Measurements from ENCODE around the gene COL16A1.

Gene COL16A1

GRCh38 chr1:31705080-31705866 is 1.5 kb upstream of the COL16A1 start:
- peak in 1 of 2 experiments; percentile 2 for DNase-seq

- DNase-seq: no peak
Measured at GRCh38 chr1:31704271-31705079, 658 bp upstream of the COL16A1 start.

GRCh38 chr1:31702836-31703404 is 897 bp downstream of the COL16A1 start:
- no peak for DNase-seq

- peak in 1 of 2 experiments; percentile 12 for DNase-seq
Measured at GRCh38 chr1:31701091-31701736, 2.6 kb downstream of the COL16A1 start.

- no peak for DNase-seq
Measured at GRCh38 chr1:31700468-31701090, 3.2 kb downstream of the COL16A1 start.

- DNase-seq: no peak
Measured at GRCh38 chr1:31699341-31699891, 4.4 kb downstream of the COL16A1 start.

- no peak for DNase-seq
Measured at GRCh38 chr1:31697369-31697984, 6.3 kb downstream of the COL16A1 start.

- no peak for DNase-seq
Measured at GRCh38 chr1:31696242-31696641, 7.6 kb downstream of the COL16A1 start.

- DNase-seq: no peak
Measured at GRCh38 chr1:31695327-31695726, 8.5 kb downstream of the COL16A1 start.

- no peak for DNase-seq
Measured at GRCh38 chr1:31694964-31695313, 8.9 kb downstream of the COL16A1 start.

GRCh38 chr1:31694069-31694963 is 9.5 kb downstream of the COL16A1 start:
- DNase-seq: no peak

- DNase-seq: no peak
Measured at GRCh38 chr1:31693231-31693630, 10.6 kb downstream of the COL16A1 start.

- no peak for DNase-seq
Measured at GRCh38 chr1:31691951-31692350, 11.9 kb downstream of the COL16A1 start.

GRCh38 chr1:31691446-31691845 is 12.4 kb downstream of the COL16A1 start:
- no peak for DNase-seq

- no peak for DNase-seq
Measured at GRCh38 chr1:31690921-31691320, 12.9 kb downstream of the COL16A1 start.

- DNase-seq: no peak
Measured at GRCh38 chr1:31689854-31690253, 14.0 kb downstream of the COL16A1 start.

GRCh38 chr1:31689379-31689778 is 14.4 kb downstream of the COL16A1 start:
- no peak for DNase-seq

- DNase-seq: no peak
Measured at GRCh38 chr1:31688233-31688918, 15.4 kb downstream of the COL16A1 start.

- DNase-seq: no peak
Measured at GRCh38 chr1:31687601-31688000, 16.2 kb downstream of the COL16A1 start.

- no peak for DNase-seq
Measured at GRCh38 chr1:31685795-31686194, 18.0 kb downstream of the COL16A1 start.
